Erythroblast (primary cell): ENCODE results near the gene CD244.
A peak's percentile ranks its signal among the peaks of the same experiment; 100 is the strongest.
"Not testable (repeated sequence)": the region's sequence is repeated elsewhere in the genome, so short reads cannot be mapped to it uniquely, and the experiment has no call there.

Experiments
- DNase-seq, 2 experiments: peaks; one replicate each; lab custom pipeline; 2025; lab: John Stamatoyannopoulos, UW
- GATA1 ChIP-seq: IDR thresholded peaks from 2 replicates; pipeline ENCODE4 v1.6.1; 2011; ENCODE audit warnings: low read depth, mild to moderate bottlenecking, control low read depth, low read length, moderate library complexity
- POLR2A ChIP-seq: IDR thresholded peaks from 2 replicates; pipeline ENCODE4 v1.6.1; 2011; ENCODE audit warnings: mild to moderate bottlenecking, low read length

CD244 gene

DNA sequence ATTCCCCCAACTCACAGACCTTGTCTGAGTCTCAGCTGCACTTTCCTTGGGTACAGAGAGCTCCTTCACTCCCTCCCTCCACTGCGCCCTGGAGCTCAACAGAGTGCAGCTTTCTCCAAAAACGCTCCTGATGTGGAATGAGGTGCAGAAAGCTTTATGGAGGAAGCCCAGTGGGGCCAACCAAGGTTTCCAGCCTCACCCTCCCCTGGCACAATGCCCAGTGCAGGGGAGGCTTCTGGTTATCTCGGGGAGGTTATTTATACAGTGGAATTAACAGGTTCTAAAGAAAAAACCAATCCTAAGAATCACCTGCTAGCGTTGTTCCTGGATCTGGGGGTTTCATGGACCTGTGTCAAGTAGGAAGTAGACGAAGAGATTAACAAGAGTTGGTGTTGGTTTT is 22.4 kb upstream of the CD244 start, which contains the start of gene ITLN1:
Gene ITLN1 (minus strand): TSS at position 139 of the 400 bp plus-strand sequence. CDS start 303 bp downstream, outside the sequence.
- no peak for TF ChIP-seq POLR2A
- no peak for TF ChIP-seq GATA1

GRCh38 chr1:160884579-160884978 is 21.9 kb upstream of the CD244 start:
- no peak for TF ChIP-seq GATA1
- DNase-seq: no peak

More for the DNA sequence above, 22.4 kb upstream of the CD244 start, which contains the start of gene ITLN1:
- peak; percentile 63 to 68 for DNase-seq

- DNase-seq: no peak
- no peak for TF ChIP-seq POLR2A
- TF ChIP-seq GATA1: no peak
Observed at GRCh38 chr1:160883581-160884513, 21.2 kb upstream of the CD244 start.

DNA sequence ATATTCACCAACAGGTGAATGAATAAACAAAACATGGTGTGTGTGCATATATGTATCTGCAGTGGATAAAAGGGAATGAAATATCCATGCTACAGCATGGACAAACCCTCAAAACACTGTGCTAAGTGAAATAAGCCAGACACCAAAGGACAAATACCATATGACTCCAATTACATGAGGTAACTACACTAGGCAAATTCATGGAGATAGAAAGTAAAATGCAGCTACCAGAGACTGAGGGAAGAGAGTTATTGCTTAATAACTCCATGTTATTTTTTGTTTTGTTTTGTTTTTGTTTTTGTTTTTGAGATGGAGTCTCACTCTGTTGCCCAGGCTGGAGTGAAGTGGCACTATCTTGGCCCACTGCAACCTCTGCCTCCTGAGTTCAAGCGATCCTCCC is 19.9 kb upstream of the CD244 start:
- DNase-seq: no peak
- TF ChIP-seq GATA1 (no peak), POLR2A (no peak)

- not testable (repeated sequence) for DNase-seq
Observed at GRCh38 chr1:160881264-160881663, 18.6 kb upstream of the CD244 start.

GRCh38 chr1:160880216-160880615 is 17.5 kb upstream of the CD244 start:
- no peak for DNase-seq
- TF ChIP-seq POLR2A (no peak), GATA1 (no peak)

DNA sequence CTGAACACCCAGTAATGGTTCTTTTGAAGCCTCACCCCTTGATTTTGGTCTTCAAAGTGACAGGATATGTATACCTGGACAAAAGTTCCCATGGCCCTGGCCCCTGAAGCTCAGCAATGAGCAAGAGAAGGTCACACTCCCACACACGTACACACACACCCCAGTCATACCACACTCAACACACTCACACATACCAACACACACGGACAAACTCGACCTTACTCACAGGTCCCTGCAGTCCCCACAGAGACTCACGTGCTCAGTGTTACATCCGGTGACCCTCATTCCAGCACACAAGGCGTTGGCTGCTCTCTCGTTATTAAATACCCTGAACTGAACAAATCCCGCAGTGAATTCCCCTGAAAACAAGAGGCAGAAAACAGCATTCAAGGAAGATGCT is 16.4 kb upstream of the CD244 start:
- no peak for DNase-seq
- no peak for TF ChIP-seq POLR2A

DNA sequence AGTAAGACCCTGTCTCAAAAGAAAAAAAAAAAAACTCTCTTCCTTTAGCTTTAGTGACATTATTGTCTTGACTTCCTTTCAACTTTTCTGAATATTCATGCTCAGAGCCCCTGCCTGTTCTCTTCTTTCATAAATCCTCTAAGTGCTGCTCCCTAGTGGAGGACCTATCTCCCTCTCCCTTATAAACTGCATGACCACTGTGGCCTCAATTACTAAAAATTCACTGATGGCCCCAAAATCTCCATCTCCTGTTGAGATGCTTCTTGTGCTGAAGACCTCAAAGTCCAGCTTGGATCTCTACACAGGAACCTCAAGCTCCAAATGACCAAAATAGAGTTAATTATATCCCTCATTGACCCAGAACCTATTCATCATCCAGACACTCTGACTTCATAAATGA is 14.5 kb upstream of the CD244 start:
- DNase-seq: peak; percentile 18 to 22
- no peak for TF ChIP-seq POLR2A
- no peak for TF ChIP-seq GATA1

- DNase-seq: no peak
- TF ChIP-seq POLR2A (no peak), GATA1 (no peak)
Observed at GRCh38 chr1:160876311-160876710, 13.6 kb upstream of the CD244 start.

DNA sequence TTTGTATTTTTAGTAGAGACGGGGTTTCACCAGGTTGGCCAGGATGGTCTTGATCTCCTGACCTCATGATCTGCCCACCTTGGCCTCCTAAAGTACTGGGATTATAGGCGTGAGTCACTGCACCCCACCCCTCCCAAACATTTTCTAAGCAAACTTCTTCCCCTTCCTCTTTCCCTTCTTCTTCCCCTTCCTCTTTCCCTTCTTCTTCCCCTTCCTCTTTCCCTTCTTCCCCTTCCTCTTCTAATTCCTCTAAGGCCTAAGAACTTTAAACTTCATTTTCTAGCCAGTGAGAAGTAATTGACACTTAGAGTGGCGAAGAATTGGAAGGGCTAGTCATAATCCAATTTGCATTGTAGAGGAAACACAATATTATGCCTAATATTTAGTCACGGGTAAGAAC is 12.9 kb upstream of the CD244 start:
- DNase-seq: not testable (repeated sequence)

- DNase-seq: no peak
- no peak for TF ChIP-seq GATA1
- no peak for TF ChIP-seq POLR2A
Observed at GRCh38 chr1:160874935-160875334, 12.2 kb upstream of the CD244 start.

DNA sequence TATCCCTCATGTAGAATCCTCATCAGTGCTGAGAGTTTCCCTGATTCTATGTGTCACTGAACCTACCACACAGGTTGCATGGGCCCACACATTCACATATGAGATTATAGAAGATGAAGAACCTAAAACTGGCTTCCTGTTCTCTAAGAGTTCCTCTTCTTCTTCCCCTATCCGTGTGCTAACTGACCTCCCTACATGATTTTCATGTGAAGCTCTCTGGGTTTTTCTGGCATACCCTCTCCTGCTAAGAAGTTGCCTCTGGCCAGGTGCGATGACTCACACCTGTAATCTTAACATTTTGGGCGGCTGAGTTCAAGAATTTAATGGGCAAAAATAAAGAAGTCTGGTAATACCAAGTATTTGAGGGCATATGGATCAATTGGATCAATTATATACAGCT is 5.5 kb upstream of the CD244 start:
- no peak for DNase-seq
- TF ChIP-seq GATA1: no peak

DNA sequence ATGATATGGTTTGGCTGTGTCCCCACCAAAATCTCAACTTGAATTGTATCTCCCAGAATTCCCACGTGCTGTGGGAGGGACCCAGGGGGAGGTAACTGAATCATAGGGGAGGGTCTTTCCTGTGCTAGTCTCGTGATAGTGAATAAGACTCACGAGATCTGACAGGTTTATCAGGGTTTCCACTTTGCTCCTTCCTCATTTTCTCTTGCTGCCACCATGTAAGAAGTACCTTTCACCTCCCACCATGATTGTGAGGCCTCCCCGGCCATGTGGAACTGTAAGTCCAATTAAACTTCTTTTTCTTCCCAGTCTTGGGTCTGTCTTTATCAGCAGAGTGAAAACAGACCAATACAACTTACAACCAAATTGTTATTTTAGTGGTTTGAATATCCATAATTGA is 5.0 kb upstream of the CD244 start:
- DNase-seq: not testable (repeated sequence)

DNA sequence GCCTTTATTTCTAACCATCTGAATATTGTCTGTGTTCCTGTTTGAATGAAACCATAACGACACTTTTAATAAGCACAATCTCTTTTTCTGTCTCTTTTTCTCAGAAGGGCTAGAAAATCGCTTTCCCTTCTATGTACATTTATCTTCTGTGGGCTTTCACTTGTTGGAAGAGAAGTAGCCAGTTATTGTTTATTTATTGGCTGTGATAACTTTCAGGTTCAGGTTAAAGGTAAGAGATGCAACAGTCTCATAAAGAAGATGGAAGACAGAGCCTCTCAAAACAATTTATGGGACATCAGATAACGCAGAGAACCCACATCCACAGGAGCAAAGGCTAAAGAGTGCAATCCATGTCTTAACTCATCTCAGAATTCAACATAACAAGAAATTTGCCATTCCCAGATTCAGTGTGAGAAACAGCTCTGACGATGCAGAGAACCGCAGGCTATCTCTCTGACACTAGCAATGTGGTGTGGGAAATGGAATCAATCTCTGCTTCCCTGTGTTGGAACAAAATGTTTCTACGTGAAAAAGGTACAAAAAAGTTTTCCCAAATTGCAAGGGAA is 4.1 kb upstream of the CD244 start:
- TF ChIP-seq GATA1: no peak
- TF ChIP-seq POLR2A: no peak
- no peak for DNase-seq

DNA sequence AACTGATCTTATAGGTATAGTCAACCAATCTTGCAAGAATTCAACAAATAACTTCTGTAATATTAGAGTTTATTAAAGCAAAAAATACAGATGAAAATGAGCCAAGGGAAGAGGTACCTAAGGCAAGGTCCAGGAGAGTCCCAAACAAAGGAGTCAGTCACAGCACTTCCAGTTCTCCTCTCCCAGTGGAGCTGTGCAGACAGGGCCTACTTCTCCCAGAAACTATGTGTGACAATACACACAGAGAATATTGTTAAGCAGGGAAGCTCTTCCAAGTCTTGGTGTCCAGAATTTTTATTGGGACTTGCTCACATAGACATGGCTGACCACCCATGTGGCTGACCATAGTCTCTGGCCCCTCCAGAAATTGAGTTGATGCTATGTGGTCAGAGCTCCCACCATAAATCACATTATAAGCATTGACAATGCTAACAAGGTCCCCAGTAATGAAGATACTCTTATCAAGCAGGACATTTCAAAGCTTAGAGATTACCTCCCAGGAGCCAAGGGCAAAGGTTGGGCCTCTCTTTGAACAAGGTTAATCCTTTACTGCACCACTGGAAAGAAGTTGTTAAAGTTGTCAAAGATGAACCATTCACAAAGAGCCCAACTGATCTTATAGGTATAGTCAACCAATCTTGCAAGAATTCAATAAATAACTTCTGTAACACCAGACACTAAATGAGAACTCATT is 3.5 kb upstream of the CD244 start:
- DNase-seq: no peak
- TF ChIP-seq POLR2A (no peak), GATA1 (no peak)
